GM23338 (cell line): ENCODE data around the gene F8. TPM values are rescaled to one million over a fixed set of nuclear protein-coding genes. Genes with fewer than 3 reads are reported as not detected.

Experiments
- ATAC-seq: fragments of 200-7000 bp; cut with Tn5 transposase; 3 replicates; pipeline ENCODE4 v1.9.1; 2020
- DNase-seq: peaks from one replicate; pipeline ENCODE4 v3.0.0-alpha.2; 2015; ENCODE audit warnings: low spot score
- H2AFZ ChIP-seq: fragments of 200-600 bp; sonication (generic); 2 replicates; pipeline ENCODE4 v1.8.0; 2016; ENCODE audit warnings: antibody characterized with exemption, mild to moderate bottlenecking, moderate library complexity
- H3F3A ChIP-seq: fragments of 200-600 bp; sonication (generic); replicated peaks from 2 replicates; pipeline ENCODE4 v1.8.0; 2017; ENCODE audit warnings: antibody characterized with exemption, mixed run types, low read depth
- H3K27ac ChIP-seq: fragments of 200-600 bp; sonication (generic); 2 replicates; pipeline ENCODE4 v1.6.1; 2016; ENCODE audit warnings: low read depth
- H3K27me3 ChIP-seq: fragments of 200-600 bp; sonication (generic); 2 replicates; pipeline ENCODE4 v1.8.0; 2016; ENCODE audit warnings: mild to moderate bottlenecking, mixed run types, moderate library complexity; ENCODE audit not compliant: insufficient read depth
- H3K36me3 ChIP-seq: fragments of 200-600 bp; sonication (generic); 2 replicates; pipeline ENCODE4 v1.8.0; 2016; ENCODE audit warnings: mild to moderate bottlenecking; ENCODE audit not compliant: insufficient read depth
- H3K4me1 ChIP-seq: fragments of 200-600 bp; sonication (generic); 2 replicates; pipeline ENCODE4 v1.8.0; 2016; ENCODE audit warnings: mild to moderate bottlenecking, moderate library complexity; ENCODE audit not compliant: insufficient read depth
- H3K4me2 ChIP-seq: fragments of 200-600 bp; sonication (generic); 2 replicates; pipeline ENCODE4 v1.7.1; 2017; ENCODE audit warnings: mixed run types
- H3K4me3 ChIP-seq: fragments of 200-600 bp; sonication (generic); 2 replicates; pipeline ENCODE4 v1.6.1; 2016; ENCODE audit warnings: mixed run types
- H3K79me2 ChIP-seq: fragments of 200-600 bp; sonication (generic); replicated peaks from 2 replicates; pipeline ENCODE4 v1.8.0; 2017; ENCODE audit warnings: mild to moderate bottlenecking; ENCODE audit not compliant: insufficient read depth
- H3K9me2 ChIP-seq: fragments of 200-600 bp; sonication (generic); 2 replicates; pipeline ENCODE4 v1.8.0; 2017; ENCODE audit not compliant: insufficient read depth
- H4K20me1 ChIP-seq: fragments of 200-600 bp; sonication (generic); replicated peaks from 2 replicates; pipeline ENCODE4 v1.8.0; 2017; ENCODE audit warnings: mild to moderate bottlenecking; ENCODE audit not compliant: insufficient read depth
- H3K27ac Mint-ChIP-seq: 2 replicates; pipeline ENCODE4 v1.8.0; 2020; ENCODE audit warnings: inconsistent platforms, mild to moderate bottlenecking, moderate library complexity, mixed read lengths
- H3K27me3 Mint-ChIP-seq: 3 replicates; pipeline ENCODE4 v1.8.0; 2022; ENCODE audit warnings: low read depth, mild to moderate bottlenecking, moderate library complexity, mixed read lengths, inconsistent platforms; ENCODE audit not compliant: insufficient read depth, poor library complexity
- H3K36me3 Mint-ChIP-seq: 3 replicates; pipeline ENCODE4 v1.8.0; 2021; ENCODE audit warnings: low read depth, mild to moderate bottlenecking, inconsistent platforms, moderate library complexity, mixed read lengths
- H3K4me1 Mint-ChIP-seq: 3 replicates; pipeline ENCODE4 v1.8.0; 2020; ENCODE audit warnings: mild to moderate bottlenecking, inconsistent platforms, mixed read lengths
- H3K4me3 Mint-ChIP-seq: 3 replicates; pipeline ENCODE4 v1.8.0; 2021; ENCODE audit warnings: moderate library complexity, mild to moderate bottlenecking, inconsistent platforms, mixed read lengths
- H3K9me3 Mint-ChIP-seq: 3 replicates; pipeline ENCODE4 v1.8.0; 2020; ENCODE audit warnings: moderate library complexity, mild to moderate bottlenecking, inconsistent platforms, mixed read lengths
- CREB1 ChIP-seq: fragments of 250-450 bp; sonication (Bioruptor Pico); IDR thresholded peaks from 2 replicates; pipeline ENCODE4 v1.5.0; 2020; ENCODE audit warnings: low read depth, mild to moderate bottlenecking, moderate library complexity
- EZH2 ChIP-seq: fragments of 200-600 bp; sonication (generic); IDR thresholded peaks from one replicate; pipeline ENCODE4 v1.8.0; 2017; ENCODE audit warnings: antibody characterized with exemption, mild to moderate bottlenecking, low read depth; ENCODE audit not compliant: unreplicated experiment
- EZH2phosphoT487 ChIP-seq: fragments of 200-600 bp; sonication (generic); IDR thresholded peaks from one replicate; pipeline ENCODE4 v1.8.1; 2018; ENCODE audit warnings: antibody characterized with exemption; ENCODE audit not compliant: unreplicated experiment
- JUNB ChIP-seq: IDR thresholded peaks from one replicate; pipeline ENCODE4 v1.6.1; 2016; ENCODE audit warnings: antibody characterized with exemption; ENCODE audit not compliant: unreplicated experiment
- NANOG ChIP-seq: IDR thresholded peaks from 2 replicates; pipeline ENCODE4 v1.6.1; 2016; ENCODE audit warnings: antibody characterized with exemption, borderline replicate concordance
- POLR2AphosphoS5 ChIP-seq: IDR thresholded peaks from 2 replicates; pipeline ENCODE4 v1.6.1; 2016; ENCODE audit warnings: antibody characterized with exemption, low read depth
- STAT1 ChIP-seq: IDR thresholded peaks from one replicate; pipeline ENCODE4 v1.6.1; 2016; ENCODE audit warnings: antibody characterized with exemption; ENCODE audit not compliant: unreplicated experiment
- ZNF114 ChIP-seq: fragments of 250-450 bp; sonication (Bioruptor Pico); IDR thresholded peaks from 2 replicates; pipeline ENCODE4 v1.5.0; 2020; ENCODE audit warnings: mild to moderate bottlenecking, moderate library complexity
- ZNF331 ChIP-seq: fragments of 250-450 bp; sonication (Bioruptor Pico); IDR thresholded peaks from 2 replicates; pipeline ENCODE4 v1.5.0; 2020; ENCODE audit warnings: low read depth, mild to moderate bottlenecking, moderate library complexity
- polyA plus RNA-seq: library from polyadenylated mRNA; unstranded; fragments of >200 nt; fragmentation: Nextera tagmentation; extraction: Ambion mirVana; gene quantifications from 2 replicates; pipeline ENCODE4 v1.2.1, GENCODE V29; 2016
- total RNA-seq: library from RNA; depleted of rRNA; stranded (reverse); fragments of >200 nt; shearing (Covaris generic); gene quantifications from 2 replicates; pipeline ENCODE4 v1.2.3, GENCODE V29; 2014
- TF ChIP-seq, protein P1 (sequence below): IDR thresholded peaks from one replicate; pipeline ENCODE4 v1.6.1; 2018; ENCODE audit warnings: antibody characterized with exemption; ENCODE audit not compliant: unreplicated experiment
- TF ChIP-seq, protein P2 (sequence below): IDR thresholded peaks from 2 replicates; pipeline ENCODE4 v1.6.1; 2016; ENCODE audit warnings: antibody characterized with exemption
- TF ChIP-seq, protein P3 (sequence below): fragments of 250-450 bp; sonication (Bioruptor Pico); IDR thresholded peaks from 2 replicates; pipeline ENCODE4 v1.5.0; 2020; ENCODE audit warnings: mild to moderate bottlenecking, moderate library complexity
- TF ChIP-seq, protein P4 (sequence below), 2 experiments: fragments of 200-600 bp in 1 of 2; sonication (generic) in 1 of 2; conservative IDR thresholded peaks; 2 replicates each; pipeline versions ENCODE4 v1.5.1 to v1.6.1; 2016 to 2017; ENCODE audit warnings: antibody characterized with exemption in 2 of 2, low read depth in 2 of 2, mild to moderate bottlenecking in 2 of 2, moderate library complexity in 1 of 2

The F8 gene
- total and polyA plus RNA-seq, 2 experiments from 2014 or later = 0.70 to 1.8 TPM

DNA sequence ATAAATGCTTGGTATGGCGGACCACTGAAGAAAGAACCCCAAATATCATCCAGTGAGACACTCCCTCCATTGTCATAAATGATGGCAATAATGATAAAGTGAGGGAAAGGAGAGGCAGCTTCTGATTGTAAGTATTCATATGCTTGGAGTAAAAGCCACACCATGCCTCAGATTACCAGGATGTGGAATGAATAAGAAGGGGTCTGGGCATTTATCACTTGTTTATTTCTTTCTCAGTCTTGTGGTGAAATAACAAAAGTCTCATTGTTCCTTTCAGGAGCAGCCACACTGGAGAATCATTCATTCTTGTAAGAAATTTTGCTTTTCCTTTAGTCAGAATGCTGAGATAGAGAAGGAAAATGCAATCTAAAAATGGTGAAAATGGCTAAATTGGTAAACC, 21.7 kb downstream of the F8 start (continued):
- TF ChIP-seq, protein P1, sequence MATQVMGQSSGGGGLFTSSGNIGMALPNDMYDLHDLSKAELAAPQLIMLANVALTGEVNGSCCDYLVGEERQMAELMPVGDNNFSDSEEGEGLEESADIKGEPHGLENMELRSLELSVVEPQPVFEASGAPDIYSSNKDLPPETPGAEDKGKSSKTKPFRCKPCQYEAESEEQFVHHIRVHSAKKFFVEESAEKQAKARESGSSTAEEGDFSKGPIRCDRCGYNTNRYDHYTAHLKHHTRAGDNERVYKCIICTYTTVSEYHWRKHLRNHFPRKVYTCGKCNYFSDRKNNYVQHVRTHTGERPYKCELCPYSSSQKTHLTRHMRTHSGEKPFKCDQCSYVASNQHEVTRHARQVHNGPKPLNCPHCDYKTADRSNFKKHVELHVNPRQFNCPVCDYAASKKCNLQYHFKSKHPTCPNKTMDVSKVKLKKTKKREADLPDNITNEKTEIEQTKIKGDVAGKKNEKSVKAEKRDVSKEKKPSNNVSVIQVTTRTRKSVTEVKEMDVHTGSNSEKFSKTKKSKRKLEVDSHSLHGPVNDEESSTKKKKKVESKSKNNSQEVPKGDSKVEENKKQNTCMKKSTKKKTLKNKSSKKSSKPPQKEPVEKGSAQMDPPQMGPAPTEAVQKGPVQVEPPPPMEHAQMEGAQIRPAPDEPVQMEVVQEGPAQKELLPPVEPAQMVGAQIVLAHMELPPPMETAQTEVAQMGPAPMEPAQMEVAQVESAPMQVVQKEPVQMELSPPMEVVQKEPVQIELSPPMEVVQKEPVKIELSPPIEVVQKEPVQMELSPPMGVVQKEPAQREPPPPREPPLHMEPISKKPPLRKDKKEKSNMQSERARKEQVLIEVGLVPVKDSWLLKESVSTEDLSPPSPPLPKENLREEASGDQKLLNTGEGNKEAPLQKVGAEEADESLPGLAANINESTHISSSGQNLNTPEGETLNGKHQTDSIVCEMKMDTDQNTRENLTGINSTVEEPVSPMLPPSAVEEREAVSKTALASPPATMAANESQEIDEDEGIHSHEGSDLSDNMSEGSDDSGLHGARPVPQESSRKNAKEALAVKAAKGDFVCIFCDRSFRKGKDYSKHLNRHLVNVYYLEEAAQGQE = no peak
- TF ChIP-seq NANOG (no peak), CREB1 (CRISPR knock-in tag) (no peak), EZH2phosphoT487 (no peak)

DNA sequence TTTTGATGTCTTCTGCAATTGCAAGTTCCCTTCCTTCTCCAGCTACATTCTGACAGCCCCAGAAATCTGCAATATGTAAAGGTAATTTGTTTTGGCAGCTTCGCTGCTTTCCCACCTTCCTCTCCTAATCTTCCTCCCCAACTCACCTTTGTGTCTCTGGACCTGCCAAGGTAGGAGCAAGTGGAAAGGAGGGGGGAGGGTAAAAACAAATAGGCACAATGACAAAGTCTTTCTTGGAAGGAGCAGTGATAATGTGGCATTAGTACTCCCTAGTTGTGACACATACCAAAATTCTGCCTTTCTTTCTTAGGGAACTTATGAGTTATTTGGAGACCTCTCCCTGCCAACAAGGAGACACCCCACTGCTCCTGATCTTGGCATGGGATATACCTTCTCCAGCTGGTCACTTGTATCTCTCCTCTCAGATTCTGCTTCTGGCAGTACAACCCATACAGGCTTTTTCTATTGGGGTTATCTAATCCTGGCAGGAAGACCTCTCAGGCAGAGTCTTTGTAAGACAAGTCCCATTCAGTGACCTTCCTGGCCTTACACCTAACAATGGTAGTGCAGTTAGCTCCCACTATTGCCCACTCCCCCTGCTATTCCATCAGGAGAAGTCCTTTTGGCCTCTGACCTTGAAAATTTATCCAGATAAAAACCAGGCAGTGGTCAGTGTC, 24.2 kb downstream of the F8 start:
- H4K20me1 ChIP-seq = no peaks in the 10 kb centered on the region
- no peaks in the 10 kb centered on the region for H3K9me2 ChIP-seq
- H3K4me3 ChIP-seq = no peak overlapping the region
- H3K4me1 ChIP-seq = no peaks in the 10 kb centered on the region
- H3K36me3 ChIP-seq = no peaks in the 10 kb centered on the region
- H3K4me2 ChIP-seq = no peak overlapping the region
- peaks cover 5% of the 10 kb centered on the region for H3K4me1 Mint-ChIP-seq
- no peak overlapping the region for H3K27ac ChIP-seq
- H3F3A ChIP-seq = no peaks in the 10 kb centered on the region
- no peak overlapping the region for H2AFZ ChIP-seq
- no peaks in the 10 kb centered on the region for H3K9me3 Mint-ChIP-seq
- DNase-seq (no peak), ATAC-seq (no peak)
- no peaks in the 10 kb centered on the region for H3K27me3 Mint-ChIP-seq
- no peaks in the 10 kb centered on the region for H3K36me3 Mint-ChIP-seq
- H3K27me3 ChIP-seq = no peaks in the 10 kb centered on the region
- H3K79me2 ChIP-seq = no peaks in the 10 kb centered on the region
- H3K27ac Mint-ChIP-seq = no peak overlapping the region
- no peak overlapping the region for H3K4me3 Mint-ChIP-seq
- TF ChIP-seq EZH2phosphoT487 (no peak), NANOG (no peak), STAT1 (no peak), JUNB (no peak), POLR2AphosphoS5 (no peak), EZH2 (no peak), ZNF331 (no peak), ZNF114 (CRISPR knock-in tag) (no peak)
- TF ChIP-seq, protein P2, sequence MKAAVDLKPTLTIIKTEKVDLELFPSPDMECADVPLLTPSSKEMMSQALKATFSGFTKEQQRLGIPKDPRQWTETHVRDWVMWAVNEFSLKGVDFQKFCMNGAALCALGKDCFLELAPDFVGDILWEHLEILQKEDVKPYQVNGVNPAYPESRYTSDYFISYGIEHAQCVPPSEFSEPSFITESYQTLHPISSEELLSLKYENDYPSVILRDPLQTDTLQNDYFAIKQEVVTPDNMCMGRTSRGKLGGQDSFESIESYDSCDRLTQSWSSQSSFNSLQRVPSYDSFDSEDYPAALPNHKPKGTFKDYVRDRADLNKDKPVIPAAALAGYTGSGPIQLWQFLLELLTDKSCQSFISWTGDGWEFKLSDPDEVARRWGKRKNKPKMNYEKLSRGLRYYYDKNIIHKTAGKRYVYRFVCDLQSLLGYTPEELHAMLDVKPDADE = no peak
- TF ChIP-seq, protein P3, sequence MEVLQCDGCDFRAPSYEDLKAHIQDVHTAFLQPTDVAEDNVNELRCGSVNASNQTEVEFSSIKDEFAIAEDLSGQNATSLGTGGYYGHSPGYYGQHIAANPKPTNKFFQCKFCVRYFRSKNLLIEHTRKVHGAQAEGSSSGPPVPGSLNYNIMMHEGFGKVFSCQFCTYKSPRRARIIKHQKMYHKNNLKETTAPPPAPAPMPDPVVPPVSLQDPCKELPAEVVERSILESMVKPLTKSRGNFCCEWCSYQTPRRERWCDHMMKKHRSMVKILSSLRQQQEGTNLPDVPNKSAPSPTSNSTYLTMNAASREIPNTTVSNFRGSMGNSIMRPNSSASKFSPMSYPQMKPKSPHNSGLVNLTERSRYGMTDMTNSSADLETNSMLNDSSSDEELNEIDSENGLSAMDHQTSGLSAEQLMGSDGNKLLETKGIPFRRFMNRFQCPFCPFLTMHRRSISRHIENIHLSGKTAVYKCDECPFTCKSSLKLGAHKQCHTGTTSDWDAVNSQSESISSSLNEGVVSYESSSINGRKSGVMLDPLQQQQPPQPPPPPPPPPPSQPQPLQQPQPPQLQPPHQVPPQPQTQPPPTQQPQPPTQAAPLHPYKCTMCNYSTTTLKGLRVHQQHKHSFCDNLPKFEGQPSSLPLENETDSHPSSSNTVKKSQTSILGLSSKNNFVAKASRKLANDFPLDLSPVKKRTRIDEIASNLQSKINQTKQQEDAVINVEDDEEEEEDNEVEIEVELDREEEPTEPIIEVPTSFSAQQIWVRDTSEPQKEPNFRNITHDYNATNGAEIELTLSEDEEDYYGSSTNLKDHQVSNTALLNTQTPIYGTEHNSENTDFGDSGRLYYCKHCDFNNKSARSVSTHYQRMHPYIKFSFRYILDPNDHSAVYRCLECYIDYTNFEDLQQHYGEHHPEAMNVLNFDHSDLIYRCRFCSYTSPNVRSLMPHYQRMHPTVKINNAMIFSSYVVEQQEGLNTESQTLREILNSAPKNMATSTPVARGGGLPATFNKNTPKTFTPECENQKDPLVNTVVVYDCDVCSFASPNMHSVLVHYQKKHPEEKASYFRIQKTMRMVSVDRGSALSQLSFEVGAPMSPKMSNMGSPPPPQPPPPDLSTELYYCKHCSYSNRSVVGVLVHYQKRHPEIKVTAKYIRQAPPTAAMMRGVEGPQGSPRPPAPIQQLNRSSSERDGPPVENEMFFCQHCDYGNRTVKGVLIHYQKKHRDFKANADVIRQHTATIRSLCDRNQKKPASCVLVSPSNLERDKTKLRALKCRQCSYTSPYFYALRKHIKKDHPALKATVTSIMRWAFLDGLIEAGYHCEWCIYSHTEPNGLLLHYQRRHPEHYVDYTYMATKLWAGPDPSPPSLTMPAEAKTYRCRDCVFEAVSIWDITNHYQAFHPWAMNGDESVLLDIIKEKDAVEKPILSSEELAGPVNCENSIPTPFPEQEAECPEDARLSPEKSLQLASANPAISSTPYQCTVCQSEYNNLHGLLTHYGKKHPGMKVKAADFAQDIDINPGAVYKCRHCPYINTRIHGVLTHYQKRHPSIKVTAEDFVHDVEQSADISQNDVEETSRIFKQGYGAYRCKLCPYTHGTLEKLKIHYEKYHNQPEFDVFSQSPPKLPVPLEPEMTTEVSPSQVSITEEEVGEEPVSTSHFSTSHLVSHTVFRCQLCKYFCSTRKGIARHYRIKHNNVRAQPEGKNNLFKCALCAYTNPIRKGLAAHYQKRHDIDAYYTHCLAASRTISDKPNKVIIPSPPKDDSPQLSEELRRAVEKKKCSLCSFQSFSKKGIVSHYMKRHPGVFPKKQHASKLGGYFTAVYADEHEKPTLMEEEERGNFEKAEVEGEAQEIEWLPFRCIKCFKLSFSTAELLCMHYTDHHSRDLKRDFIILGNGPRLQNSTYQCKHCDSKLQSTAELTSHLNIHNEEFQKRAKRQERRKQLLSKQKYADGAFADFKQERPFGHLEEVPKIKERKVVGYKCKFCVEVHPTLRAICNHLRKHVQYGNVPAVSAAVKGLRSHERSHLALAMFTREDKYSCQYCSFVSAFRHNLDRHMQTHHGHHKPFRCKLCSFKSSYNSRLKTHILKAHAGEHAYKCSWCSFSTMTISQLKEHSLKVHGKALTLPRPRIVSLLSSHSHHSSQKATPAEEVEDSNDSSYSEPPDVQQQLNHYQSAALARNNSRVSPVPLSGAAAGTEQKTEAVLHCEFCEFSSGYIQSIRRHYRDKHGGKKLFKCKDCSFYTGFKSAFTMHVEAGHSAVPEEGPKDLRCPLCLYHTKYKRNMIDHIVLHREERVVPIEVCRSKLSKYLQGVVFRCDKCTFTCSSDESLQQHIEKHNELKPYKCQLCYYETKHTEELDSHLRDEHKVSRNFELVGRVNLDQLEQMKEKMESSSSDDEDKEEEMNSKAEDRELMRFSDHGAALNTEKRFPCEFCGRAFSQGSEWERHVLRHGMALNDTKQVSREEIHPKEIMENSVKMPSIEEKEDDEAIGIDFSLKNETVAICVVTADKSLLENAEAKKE = no peak
- TF ChIP-seq, protein P4, sequence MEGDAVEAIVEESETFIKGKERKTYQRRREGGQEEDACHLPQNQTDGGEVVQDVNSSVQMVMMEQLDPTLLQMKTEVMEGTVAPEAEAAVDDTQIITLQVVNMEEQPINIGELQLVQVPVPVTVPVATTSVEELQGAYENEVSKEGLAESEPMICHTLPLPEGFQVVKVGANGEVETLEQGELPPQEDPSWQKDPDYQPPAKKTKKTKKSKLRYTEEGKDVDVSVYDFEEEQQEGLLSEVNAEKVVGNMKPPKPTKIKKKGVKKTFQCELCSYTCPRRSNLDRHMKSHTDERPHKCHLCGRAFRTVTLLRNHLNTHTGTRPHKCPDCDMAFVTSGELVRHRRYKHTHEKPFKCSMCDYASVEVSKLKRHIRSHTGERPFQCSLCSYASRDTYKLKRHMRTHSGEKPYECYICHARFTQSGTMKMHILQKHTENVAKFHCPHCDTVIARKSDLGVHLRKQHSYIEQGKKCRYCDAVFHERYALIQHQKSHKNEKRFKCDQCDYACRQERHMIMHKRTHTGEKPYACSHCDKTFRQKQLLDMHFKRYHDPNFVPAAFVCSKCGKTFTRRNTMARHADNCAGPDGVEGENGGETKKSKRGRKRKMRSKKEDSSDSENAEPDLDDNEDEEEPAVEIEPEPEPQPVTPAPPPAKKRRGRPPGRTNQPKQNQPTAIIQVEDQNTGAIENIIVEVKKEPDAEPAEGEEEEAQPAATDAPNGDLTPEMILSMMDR (conservative IDR thresholded peaks at IDR 0.05; ENCODE audit: low read depth in 2 of 2) = no peak
